Skeletal muscle satellite cell (primary cell): ENCODE measurements around the gene RBM20.
"Not testable (repeated sequence)": the region's sequence is repeated elsewhere in the genome, so short reads cannot be mapped to it uniquely, and the experiment has no call there.

Experiments
- H3K27me3 ChIP-seq: 2 replicates; pipeline ENCODE4 v1.7.0; 2013; ENCODE audit warnings: low read length; ENCODE audit not compliant: control insufficient read depth, insufficient read depth
- H3K36me3 ChIP-seq: 2 replicates; pipeline ENCODE4 v1.7.0; 2013; ENCODE audit warnings: mild to moderate bottlenecking, control low read depth, low read length; ENCODE audit not compliant: insufficient read depth
- H3K4me1 ChIP-seq: 2 replicates; pipeline ENCODE4 v1.7.0; 2013; ENCODE audit warnings: low read length; ENCODE audit not compliant: control insufficient read depth, insufficient read depth
- H3K4me2 ChIP-seq: 2 replicates; pipeline ENCODE4 v1.7.0; 2013; ENCODE audit warnings: mild to moderate bottlenecking, low read length
- H3K4me3 ChIP-seq: 2 replicates; pipeline ENCODE4 v1.7.0; 2013; ENCODE audit warnings: low read length
- H3K9ac ChIP-seq: 2 replicates; pipeline ENCODE4 v1.7.0; 2013; ENCODE audit warnings: mild to moderate bottlenecking, low read depth, low read length, moderate library complexity
- H3K9me3 ChIP-seq: replicated peaks from 2 replicates; pipeline ENCODE4 v1.7.0; 2013; ENCODE audit warnings: mild to moderate bottlenecking, control low read depth, low read length

RBM20 gene

DNA sequence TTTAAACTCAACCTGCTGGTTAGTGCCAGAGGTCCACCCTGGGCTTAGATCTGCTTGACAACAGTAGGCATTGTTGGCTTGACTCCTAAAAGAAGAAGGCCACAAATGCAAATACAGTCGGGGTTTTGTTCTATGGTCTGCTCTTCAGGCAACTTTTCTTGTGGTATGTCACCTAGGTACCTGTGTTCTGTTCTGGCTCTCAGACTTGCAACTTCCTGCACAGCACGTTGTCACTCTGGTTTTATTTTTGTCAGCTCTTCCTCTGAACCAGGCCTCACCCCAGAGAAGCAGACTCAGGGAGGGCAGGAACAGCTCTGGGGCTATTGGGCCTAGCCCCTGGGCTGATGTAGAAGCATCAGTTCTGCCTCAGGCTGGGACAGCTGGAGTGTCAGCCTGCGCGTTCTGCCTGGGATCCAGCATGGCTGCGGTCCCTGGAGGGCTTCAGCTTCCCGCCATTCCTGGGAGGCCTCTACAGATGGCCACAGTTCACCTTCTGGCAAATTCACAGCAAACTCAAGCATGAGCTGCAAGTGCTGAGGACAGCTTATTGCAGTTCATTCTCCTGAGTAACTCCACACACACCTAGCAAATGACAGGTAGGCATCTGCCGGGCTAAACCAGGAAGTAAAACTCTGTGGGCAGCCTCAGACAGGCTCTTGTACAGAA lies 216.6 kb downstream of the RBM20 start:
- no peaks in the 10 kb centered on the region for H3K9me3 ChIP-seq
- no peak overlapping the region for H3K4me2 ChIP-seq
- no peaks in the 10 kb centered on the region for H3K36me3 ChIP-seq
- H3K27me3 ChIP-seq, result no peaks in the 10 kb centered on the region
- peaks cover 14% of the 10 kb centered on the region for H3K4me1 ChIP-seq
- no peak overlapping the region for H3K4me3 ChIP-seq
- H3K9ac ChIP-seq, result no peak overlapping the region

DNA sequence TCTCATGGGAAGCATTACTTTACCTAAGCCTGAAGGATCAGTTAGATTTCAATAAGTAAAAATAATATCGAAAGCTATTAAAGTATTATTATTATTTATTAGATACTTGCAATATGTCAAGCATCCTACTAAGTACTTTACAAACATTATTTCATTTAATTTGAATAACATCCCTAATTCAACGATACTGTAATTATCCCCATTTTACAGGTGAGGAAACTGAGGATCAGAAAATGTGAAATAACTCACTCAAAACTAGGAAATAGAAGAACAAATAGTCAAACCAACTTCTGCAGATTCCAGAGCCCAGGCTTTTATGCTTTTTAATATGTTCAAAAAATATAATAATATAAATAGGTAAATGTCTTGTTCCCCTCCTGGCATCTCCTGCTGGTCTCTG lies 217.3 kb downstream of the RBM20 start:
- Histone ChIP-seq H3K9me3 (no peaks in the 10 kb centered on the region), H3K9ac (no peak overlapping the region), H3K4me1 (peaks cover 22% of the 10 kb centered on the region), H3K27me3 (no peaks in the 10 kb centered on the region), H3K4me3 (no peak overlapping the region), H3K36me3 (no peaks in the 10 kb centered on the region), H3K4me2 (no peak overlapping the region)

DNA sequence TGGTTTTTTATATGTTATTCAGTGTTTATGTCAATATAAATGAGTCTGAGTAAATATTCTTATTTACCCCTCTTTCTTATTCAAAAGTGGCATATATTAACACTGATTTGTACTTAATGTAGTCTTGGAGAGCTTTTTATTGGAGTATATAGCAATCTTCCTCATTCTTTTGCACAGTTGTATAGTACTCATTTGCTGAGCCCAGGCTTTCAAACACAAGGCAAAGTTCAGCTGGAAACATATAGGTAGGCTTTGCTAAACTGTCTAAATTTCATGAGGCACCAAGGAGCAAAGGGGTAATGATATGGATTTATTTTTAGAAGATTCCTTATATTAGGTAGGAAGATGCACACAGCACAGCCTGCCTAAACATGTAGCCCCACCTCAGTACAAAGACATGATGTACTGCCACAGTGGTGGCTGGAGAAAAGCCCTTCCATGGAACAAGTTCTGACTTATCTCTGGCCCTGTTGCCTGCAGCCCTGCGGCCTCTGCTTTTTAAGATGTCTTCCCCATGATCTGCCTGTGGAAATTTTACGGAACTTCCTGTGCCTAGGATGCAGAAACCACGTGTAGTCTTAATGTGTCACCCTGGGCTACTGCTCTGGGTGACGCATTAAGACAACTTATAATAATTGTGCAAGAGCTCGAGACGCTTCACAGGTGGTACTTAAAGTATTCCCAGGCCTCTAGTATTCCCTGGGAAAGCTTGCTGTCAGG lies 218.0 kb downstream of the RBM20 start:
- Histone ChIP-seq H3K4me3 (no peak overlapping the region), H3K27me3 (no peaks in the 10 kb centered on the region), H3K9me3 (no peaks in the 10 kb centered on the region), H3K36me3 (no peaks in the 10 kb centered on the region), H3K9ac (no peak overlapping the region), H3K4me1 (peaks cover 24% of the 10 kb centered on the region), H3K4me2 (no peak overlapping the region)

DNA sequence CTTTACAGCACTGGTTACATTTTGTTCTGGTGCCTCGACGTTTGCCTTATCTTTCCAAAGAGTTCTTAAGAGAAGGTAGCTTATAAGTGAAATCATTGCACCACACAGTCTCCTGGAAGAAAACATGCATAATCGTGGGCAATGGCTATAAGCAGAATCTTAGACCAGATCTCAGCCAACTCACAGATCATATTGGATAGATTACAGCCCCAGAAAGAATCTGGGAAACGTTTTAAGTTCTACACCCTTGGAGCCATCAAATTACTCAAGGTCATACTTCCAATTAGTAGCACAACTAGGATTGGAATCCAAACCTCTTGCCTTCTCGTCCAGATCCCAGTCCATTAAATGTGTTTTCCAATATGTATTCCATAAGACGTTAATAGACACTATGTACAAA lies 218.8 kb downstream of the RBM20 start:
- peaks cover 31% of the 10 kb centered on the region for H3K4me1 ChIP-seq
- H3K36me3 ChIP-seq, result no peaks in the 10 kb centered on the region

DNA sequence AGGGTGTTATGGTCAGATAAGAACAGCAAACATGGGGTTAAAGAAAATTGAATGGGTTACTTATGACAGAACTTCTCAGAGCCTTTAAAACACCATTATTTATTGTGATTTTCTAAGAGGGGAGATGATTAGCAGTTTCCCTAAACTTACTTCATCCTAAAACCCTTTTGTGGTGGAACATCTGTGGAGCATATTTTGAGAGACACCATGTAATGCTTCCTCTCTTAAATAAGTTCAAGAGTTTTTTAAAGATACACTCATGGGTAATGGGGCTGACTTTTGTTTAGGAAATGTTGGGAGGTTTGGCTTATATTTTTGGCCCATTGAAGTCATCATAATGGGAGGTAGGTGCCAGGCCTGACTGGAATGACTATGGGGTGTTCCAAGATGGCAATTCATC lies 219.2 kb downstream of the RBM20 start:
- H3K27me3 ChIP-seq, result no peaks in the 10 kb centered on the region
- H3K4me1 ChIP-seq, result peaks cover 35% of the 10 kb centered on the region
- H3K36me3 ChIP-seq, result no peaks in the 10 kb centered on the region
- H3K9me3 ChIP-seq, result no peaks in the 10 kb centered on the region
- no peak overlapping the region for H3K9ac ChIP-seq
- H3K4me2 ChIP-seq, result no peak overlapping the region
- H3K4me3 ChIP-seq, result no peak overlapping the region

More for the DNA sequence above, 218.8 kb downstream of the RBM20 start:
- Histone ChIP-seq H3K4me3 (no peak overlapping the region), H3K9me3 (no peaks in the 10 kb centered on the region), H3K9ac (no peak overlapping the region), H3K4me2 (no peak overlapping the region), H3K27me3 (no peaks in the 10 kb centered on the region)

DNA sequence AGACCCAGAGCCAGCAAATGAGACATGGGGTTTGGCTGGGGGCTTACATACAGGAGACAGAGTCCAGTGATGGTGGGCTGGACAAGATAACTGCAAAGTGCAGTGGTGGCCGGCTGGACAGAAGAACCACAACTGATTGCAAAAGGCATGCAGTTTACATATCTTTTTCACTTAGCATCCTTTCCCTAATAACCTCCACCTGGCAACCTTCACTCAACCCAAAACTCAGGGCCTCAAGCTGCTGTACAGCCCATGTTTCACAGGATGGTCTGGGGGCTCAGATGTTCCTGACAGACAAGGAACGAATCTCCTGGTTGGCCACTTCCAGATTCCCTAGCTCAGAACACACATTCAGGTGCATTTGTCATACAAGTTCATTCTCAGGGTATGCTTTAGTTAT lies 219.8 kb downstream of the RBM20 start:
- Histone ChIP-seq H3K4me1 (peaks cover 35% of the 10 kb centered on the region), H3K4me2 (no peak overlapping the region), H3K27me3 (no peaks in the 10 kb centered on the region), H3K4me3 (no peak overlapping the region), H3K9ac (no peak overlapping the region), H3K9me3 (no peaks in the 10 kb centered on the region), H3K36me3 (no peaks in the 10 kb centered on the region)

DNA sequence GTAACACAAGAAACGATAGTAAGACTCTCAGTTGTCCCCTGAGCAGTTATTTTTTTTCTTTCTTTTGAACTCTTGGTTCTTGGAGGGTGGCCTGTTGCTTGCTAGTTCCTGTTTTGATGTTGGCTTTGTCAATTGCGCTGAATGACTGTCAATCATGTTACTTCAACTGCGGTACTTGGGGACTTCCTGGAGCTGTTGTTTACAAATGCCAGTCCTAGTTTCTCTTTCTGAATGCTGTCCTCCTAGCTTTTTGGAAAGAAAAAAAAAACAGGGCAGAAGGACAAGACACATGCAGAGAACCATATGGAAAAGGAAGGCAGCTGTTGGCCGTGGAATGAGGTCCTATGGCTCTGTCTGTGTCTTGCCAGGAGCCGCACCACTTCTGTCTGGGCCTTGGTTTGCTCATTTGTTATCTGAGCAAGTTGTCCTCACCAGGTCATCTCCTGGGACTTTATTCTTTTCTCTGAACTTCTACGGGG lies 220.6 kb downstream of the RBM20 start:
- Histone ChIP-seq H3K4me2 (peak overlapping the region; percentile 64), H3K4me3 (no peak overlapping the region), H3K9ac (peak overlapping the region; percentile 59), H3K36me3 (no peaks in the 10 kb centered on the region), H3K9me3 (no peaks in the 10 kb centered on the region), H3K4me1 (peaks cover 35% of the 10 kb centered on the region), H3K27me3 (no peaks in the 10 kb centered on the region)

DNA sequence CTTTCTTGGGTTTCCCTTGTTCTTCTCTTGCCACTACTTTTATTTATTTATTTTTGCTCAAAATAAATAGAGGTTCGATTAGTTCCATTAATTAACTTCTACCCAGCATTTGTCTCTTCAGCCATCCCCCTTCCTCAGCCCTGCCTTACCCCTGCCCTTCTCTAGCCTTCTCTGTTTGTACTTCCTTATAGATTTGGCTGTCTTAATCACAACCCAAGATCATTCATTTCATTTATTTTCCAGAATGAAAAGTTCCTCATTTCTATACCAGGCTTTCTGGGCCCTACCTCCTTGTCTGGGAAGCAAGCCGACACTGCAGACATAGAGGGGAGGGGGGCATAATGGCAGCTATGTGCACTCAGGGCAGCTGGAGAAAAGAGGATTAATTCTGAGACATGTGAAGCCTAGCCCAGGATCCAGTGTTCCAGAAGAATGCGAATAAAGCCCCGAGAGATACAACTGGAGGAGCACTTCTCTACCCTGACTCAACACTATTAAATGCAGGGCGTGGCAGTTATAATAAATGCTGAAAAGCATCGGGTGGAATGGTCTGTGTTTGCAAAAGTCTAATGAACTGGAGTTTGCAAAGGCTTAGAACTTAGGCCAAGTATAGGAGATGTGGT lies 221.2 kb downstream of the RBM20 start:
- H3K9me3 ChIP-seq, result no peaks in the 10 kb centered on the region
- peak overlapping the region; percentile 64 for H3K4me2 ChIP-seq
- peak overlapping the region; percentile 59 for H3K9ac ChIP-seq
- peak overlapping the region; percentile 30 for H3K4me3 ChIP-seq
- no peaks in the 10 kb centered on the region for H3K36me3 ChIP-seq
- H3K27me3 ChIP-seq, result no peaks in the 10 kb centered on the region
- H3K4me1 ChIP-seq, result peaks cover 35% of the 10 kb centered on the region

DNA sequence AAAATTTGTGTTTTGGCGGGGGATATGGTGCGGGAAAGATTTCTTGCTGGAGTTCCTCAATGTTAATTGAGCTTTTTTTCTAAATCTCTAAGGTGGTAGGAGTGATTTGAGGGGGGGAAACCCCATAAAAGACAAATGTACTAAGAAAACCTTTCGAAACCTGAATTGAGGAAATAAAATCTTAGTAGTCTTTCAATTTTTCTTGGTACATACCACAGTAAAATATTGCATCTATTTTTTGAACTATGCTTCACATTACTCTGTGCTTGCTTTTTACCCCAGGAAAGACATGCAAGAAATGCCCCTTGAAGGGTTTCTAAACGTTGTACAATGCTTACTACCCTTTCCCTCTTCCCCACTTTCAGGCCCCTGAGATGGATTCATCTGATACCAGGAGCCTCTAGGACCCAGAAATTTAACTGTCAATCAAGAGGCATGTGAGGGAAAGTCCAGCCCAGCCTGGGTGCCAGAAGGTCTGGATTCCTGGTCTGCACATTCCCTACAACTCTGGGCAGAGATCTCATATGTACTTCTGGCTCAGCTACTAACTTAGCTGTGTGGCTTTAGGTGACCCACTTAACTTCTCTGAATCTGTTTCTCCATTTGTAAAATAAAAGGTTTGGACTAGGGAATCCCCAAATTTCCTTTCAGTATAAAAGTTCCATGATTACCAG lies 221.8 kb downstream of the RBM20 start:
- H3K4me1 ChIP-seq, result peaks cover 38% of the 10 kb centered on the region
- H3K4me2 ChIP-seq, result peak overlapping the region; percentile 64
- no peak overlapping the region for H3K4me3 ChIP-seq
- H3K36me3 ChIP-seq, result no peaks in the 10 kb centered on the region
- H3K9me3 ChIP-seq, result no peaks in the 10 kb centered on the region
- no peaks in the 10 kb centered on the region for H3K27me3 ChIP-seq
- H3K9ac ChIP-seq, result peak overlapping the region; percentile 59

DNA sequence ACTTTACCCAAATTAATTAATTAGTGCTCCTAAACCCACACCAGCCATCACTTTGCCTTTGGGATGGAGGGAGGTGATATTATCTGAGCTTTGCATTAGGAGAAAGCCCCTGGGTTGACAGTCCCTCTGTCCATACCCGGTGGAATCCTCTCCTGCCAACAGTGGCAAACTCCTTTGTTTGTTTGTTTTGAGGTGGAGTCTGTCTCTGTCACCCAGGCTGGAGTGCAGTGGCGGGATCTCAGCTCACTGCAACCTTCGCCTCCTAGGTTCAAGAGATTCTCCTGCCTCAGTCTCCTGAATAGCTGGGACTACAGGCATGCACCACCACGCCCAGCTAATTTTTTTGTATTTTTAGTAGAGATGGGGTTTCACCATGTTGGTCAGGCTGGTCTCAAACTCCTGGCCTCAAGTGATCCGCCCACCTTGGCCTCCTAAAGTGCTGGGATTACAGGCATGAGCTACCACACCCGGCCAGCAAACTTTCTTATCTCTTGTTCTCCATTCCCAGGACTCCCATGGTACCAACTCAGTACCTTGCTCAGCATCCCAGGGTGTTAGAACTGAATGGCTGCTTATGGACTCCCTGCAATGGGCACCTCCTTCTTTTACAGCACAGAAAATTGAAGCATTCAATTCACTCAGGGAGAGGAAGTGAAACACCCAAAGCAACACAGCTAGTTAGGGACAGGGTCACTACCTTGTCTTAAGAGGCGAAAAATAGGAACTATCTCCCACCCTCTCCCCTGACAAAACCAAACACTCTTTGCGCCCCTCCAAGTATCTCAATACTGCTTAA lies 223.1 kb downstream of the RBM20 start:
- H3K9ac ChIP-seq, result not testable (repeated sequence)

More for the DNA sequence above, 223.1 kb downstream of the RBM20 start:
- H3K27me3 ChIP-seq, H3K4me2 ChIP-seq, H3K9me3 ChIP-seq, H3K36me3 ChIP-seq, H3K4me3 ChIP-seq: not testable (repeated sequence)
- peaks cover 43% of the 10 kb centered on the region for H3K4me1 ChIP-seq
